B cell (primary cell): ENCODE results near the gene ECHDC3.

Experiments
- EZH2 ChIP-seq: IDR thresholded peaks from 2 replicates; pipeline ENCODE4 v1.6.1; 2012; ENCODE audit warnings: borderline replicate concordance, low read depth, mild to moderate bottlenecking, moderate library complexity, low read length; ENCODE audit not compliant: insufficient read depth, poor library complexity, severe bottlenecking
- TF ChIP-seq, protein P1 (sequence below): fragments of 200-600 bp; IDR thresholded peaks from one replicate; pipeline ENCODE4 v1.8.0; 2022; ENCODE audit warnings: antibody characterized with exemption, mild to moderate bottlenecking

DNA sequence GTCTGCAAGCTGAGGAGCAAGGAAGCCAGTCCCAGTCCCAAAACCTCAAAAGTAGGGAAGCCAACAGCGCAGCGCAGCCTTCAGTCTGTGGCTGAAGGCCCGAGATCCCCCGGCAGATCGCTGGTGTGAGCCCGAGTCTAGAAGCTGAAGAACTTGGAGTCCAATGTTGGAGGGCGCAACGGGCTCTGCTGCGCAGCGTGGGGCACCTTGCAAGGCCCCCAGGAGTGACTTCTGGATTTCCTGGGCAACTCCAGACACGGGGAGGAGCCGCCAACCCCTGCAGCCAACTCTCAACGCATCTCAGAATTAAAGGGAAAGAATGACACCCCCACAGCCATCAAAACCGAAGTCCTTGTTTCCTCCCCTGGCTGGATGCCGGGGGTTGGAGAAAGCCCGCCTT lies 62.2 kb downstream of the ECHDC3 start:
- TF ChIP-seq, protein P1, sequence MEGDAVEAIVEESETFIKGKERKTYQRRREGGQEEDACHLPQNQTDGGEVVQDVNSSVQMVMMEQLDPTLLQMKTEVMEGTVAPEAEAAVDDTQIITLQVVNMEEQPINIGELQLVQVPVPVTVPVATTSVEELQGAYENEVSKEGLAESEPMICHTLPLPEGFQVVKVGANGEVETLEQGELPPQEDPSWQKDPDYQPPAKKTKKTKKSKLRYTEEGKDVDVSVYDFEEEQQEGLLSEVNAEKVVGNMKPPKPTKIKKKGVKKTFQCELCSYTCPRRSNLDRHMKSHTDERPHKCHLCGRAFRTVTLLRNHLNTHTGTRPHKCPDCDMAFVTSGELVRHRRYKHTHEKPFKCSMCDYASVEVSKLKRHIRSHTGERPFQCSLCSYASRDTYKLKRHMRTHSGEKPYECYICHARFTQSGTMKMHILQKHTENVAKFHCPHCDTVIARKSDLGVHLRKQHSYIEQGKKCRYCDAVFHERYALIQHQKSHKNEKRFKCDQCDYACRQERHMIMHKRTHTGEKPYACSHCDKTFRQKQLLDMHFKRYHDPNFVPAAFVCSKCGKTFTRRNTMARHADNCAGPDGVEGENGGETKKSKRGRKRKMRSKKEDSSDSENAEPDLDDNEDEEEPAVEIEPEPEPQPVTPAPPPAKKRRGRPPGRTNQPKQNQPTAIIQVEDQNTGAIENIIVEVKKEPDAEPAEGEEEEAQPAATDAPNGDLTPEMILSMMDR, result no peak
- TF ChIP-seq EZH2, result no peak
